DLD1 (cell line): ENCODE data around the gene PRICKLE1.

Source experiments
- in situ Hi-C: cut with HindIII; loops from 2 replicates; pipeline ENCODE4 v1.10.0; 2017; ENCODE audit warnings: low sequenced_read_pairs

The PRICKLE1 gene

GRCh38 chr12:42589465-42590329, at the start of gene PRICKLE1:
Gene PRICKLE1, minus strand, starts transcription at chr12:42589746. Its CDS starts 117,230 bp downstream, at chr12:42472516.
- in situ Hi-C loops = no loop called here

GRCh38 chr12:42638697-42639096, 49.2 kb upstream of the PRICKLE1 start:
- in situ Hi-C loops = no loop called here

GRCh38 chr12:42638011-42638410, 48.5 kb upstream of the PRICKLE1 start:
- in situ Hi-C loops = no loop called here

- in situ Hi-C loops = no loop called here
These were observed 47.4 kb upstream of the PRICKLE1 start for GRCh38 chr12:42636993-42637392.

- in situ Hi-C loops = no loop called here
These were observed 44.0 kb upstream of the PRICKLE1 start for GRCh38 chr12:42633594-42633993.

- in situ Hi-C loops = no loop called here
These were observed 42.0 kb upstream of the PRICKLE1 start for GRCh38 chr12:42631513-42631912.

GRCh38 chr12:42630314-42630713, 40.8 kb upstream of the PRICKLE1 start:
- in situ Hi-C loops = no loop called here

GRCh38 chr12:42627151-42627550, 37.6 kb upstream of the PRICKLE1 start:
- in situ Hi-C loops = no loop called here

- in situ Hi-C loops = no loop called here
These were observed 36.1 kb upstream of the PRICKLE1 start for GRCh38 chr12:42625611-42626010.

- in situ Hi-C loops = no loop called here
These were observed 28.1 kb upstream of the PRICKLE1 start for GRCh38 chr12:42617622-42618021.

GRCh38 chr12:42615006-42615405, 25.5 kb upstream of the PRICKLE1 start:
- in situ Hi-C loops = no loop called here

GRCh38 chr12:42612231-42612613, 22.7 kb upstream of the PRICKLE1 start:
- in situ Hi-C loops = no loop called here

GRCh38 chr12:42611571-42612230, 22.2 kb upstream of the PRICKLE1 start:
- in situ Hi-C loops = no loop called here

GRCh38 chr12:42609605-42610004, 20.1 kb upstream of the PRICKLE1 start:
- in situ Hi-C loops = no loop called here

GRCh38 chr12:42608196-42608825, 18.8 kb upstream of the PRICKLE1 start:
- in situ Hi-C loops = no loop called here

GRCh38 chr12:42607584-42608058, 18.1 kb upstream of the PRICKLE1 start:
- in situ Hi-C loops = no loop called here

- in situ Hi-C loops = no loop called here
These were observed 16.9 kb upstream of the PRICKLE1 start for GRCh38 chr12:42606471-42606870.

GRCh38 chr12:42605685-42606084, 16.1 kb upstream of the PRICKLE1 start:
- in situ Hi-C loops = no loop called here

GRCh38 chr12:42603246-42603990, 13.9 kb upstream of the PRICKLE1 start:
- in situ Hi-C loops = no loop called here

- in situ Hi-C loops = no loop called here
These were observed 4.3 kb upstream of the PRICKLE1 start for GRCh38 chr12:42593874-42594273.
